Amniotic epithelial cell (primary cell): ENCODE data around the gene ITPK1.

ENCODE experiments used
- DNase-seq: peaks from one replicate; pipeline ENCODE4 v3.0.0-alpha.2; 2010; ENCODE audit warnings: low read depth

ITPK1 gene

GRCh38 chr14:93027810-93028723, 87.7 kb downstream of the ITPK1 start:
- no peak for DNase-seq

- no peak for DNase-seq
These were observed 89.4 kb downstream of the ITPK1 start for GRCh38 chr14:93026339-93026738.

- DNase-seq: no peak
These were observed 90.7 kb downstream of the ITPK1 start for GRCh38 chr14:93025055-93025454.

- DNase-seq: no peak
These were observed 91.2 kb downstream of the ITPK1 start for GRCh38 chr14:93024493-93024892.

- no peak for DNase-seq
These were observed 91.8 kb downstream of the ITPK1 start for GRCh38 chr14:93023802-93024434.

GRCh38 chr14:93023039-93023438, 92.7 kb downstream of the ITPK1 start:
- peak; percentile 40 for DNase-seq

GRCh38 chr14:93019970-93020369, 95.8 kb downstream of the ITPK1 start:
- DNase-seq: no peak

GRCh38 chr14:93019367-93019843, 96.3 kb downstream of the ITPK1 start:
- no peak for DNase-seq

- DNase-seq: no peak
These were observed 97.4 kb downstream of the ITPK1 start for GRCh38 chr14:93018366-93018765.

GRCh38 chr14:93017898-93018297, 97.8 kb downstream of the ITPK1 start:
- DNase-seq: no peak

- DNase-seq: no peak
These were observed 98.4 kb downstream of the ITPK1 start for GRCh38 chr14:93017301-93017797.

GRCh38 chr14:93016275-93016845, 99.4 kb downstream of the ITPK1 start:
- no peak for DNase-seq

- no peak for DNase-seq
These were observed 100.2 kb downstream of the ITPK1 start for GRCh38 chr14:93015505-93015904.

GRCh38 chr14:93015064-93015463, 100.7 kb downstream of the ITPK1 start:
- DNase-seq: no peak

GRCh38 chr14:93014058-93015023, 101.4 kb downstream of the ITPK1 start:
- no peak for DNase-seq

GRCh38 chr14:93012951-93013719, 102.6 kb downstream of the ITPK1 start:
- no peak for DNase-seq

- DNase-seq: no peak
These were observed 103.2 kb downstream of the ITPK1 start for GRCh38 chr14:93012506-93012905.

GRCh38 chr14:93011650-93012325, 103.9 kb downstream of the ITPK1 start:
- no peak for DNase-seq

GRCh38 chr14:93011141-93011529, 104.6 kb downstream of the ITPK1 start:
- no peak for DNase-seq

- no peak for DNase-seq
These were observed 105.1 kb downstream of the ITPK1 start for GRCh38 chr14:93010522-93011140.
